K562 (cell line): Measurements from ENCODE around the gene AGRN. TPM values are rescaled to one million over a fixed set of nuclear protein-coding genes. Genes with fewer than 3 reads are reported as not detected.

Source experiments
- ASH1L ChIP-seq: fragments of 450-650 bp; IDR thresholded peaks from 2 replicates; pipeline ENCODE4 v1.6.1; 2018; ENCODE audit warnings: borderline replicate concordance, mild to moderate bottlenecking, low read depth; ENCODE audit not compliant: partially characterized antibody
- ATF4 ChIP-seq: fragments of 450-650 bp; formaldehyde crosslinking; IDR thresholded peaks from 2 replicates; pipeline ENCODE4 v1.4.0; 2022; ENCODE audit warnings: mild to moderate bottlenecking, moderate library complexity
- ATF6 ChIP-seq: sonication (generic); formaldehyde crosslinking; IDR thresholded peaks from 2 replicates; pipeline ENCODE4 v1.4.0; 2020; ENCODE audit warnings: mild to moderate bottlenecking, missing genetic modification reagents
- CTCFL ChIP-seq: IDR thresholded peaks from 2 replicates; pipeline ENCODE4 v1.6.1; 2011; ENCODE audit warnings: borderline replicate concordance, low read depth, mild to moderate bottlenecking, moderate library complexity, low read length; ENCODE audit not compliant: insufficient read depth, poor library complexity, severe bottlenecking
- E2F1 ChIP-seq: sonication (generic); formaldehyde crosslinking; IDR thresholded peaks from 2 replicates; pipeline ENCODE4 v1.8.1; 2023; ENCODE audit warnings: mild to moderate bottlenecking, missing genetic modification reagents, moderate library complexity
- HMG20B ChIP-seq: fragments of 250-450 bp; sonication (Bioruptor Pico); IDR thresholded peaks from 2 replicates; pipeline ENCODE4 v1.5.0; 2021; ENCODE audit warnings: mild to moderate bottlenecking
- KDM5B ChIP-seq: fragments of 200-600 bp; sonication (generic); IDR thresholded peaks from 2 replicates; pipeline ENCODE4 v1.6.1; 2012; ENCODE audit warnings: low read depth, mild to moderate bottlenecking, moderate library complexity, low read length, control low read depth, inconsistent platforms; ENCODE audit not compliant: insufficient replicate concordance
- KLF13 ChIP-seq: fragments of 450-650 bp; IDR thresholded peaks from 2 replicates; pipeline ENCODE4 v1.6.1; 2016; ENCODE audit warnings: missing genetic modification characterization, low read depth, mild to moderate bottlenecking, missing compliant biosample characterization, moderate library complexity, borderline replicate concordance
- MEF2A ChIP-seq: IDR thresholded peaks from 2 replicates; pipeline ENCODE4 v1.6.1; 2011; ENCODE audit warnings: low read depth, mild to moderate bottlenecking, low read length, moderate library complexity; ENCODE audit not compliant: control insufficient read depth
- MTA2 ChIP-seq: fragments of 450-650 bp; IDR thresholded peaks from 2 replicates; pipeline ENCODE4 v1.6.1; 2016; ENCODE audit warnings: low read depth
- POLR2A ChIP-seq: fragments of 450-650 bp; conservative IDR thresholded peaks from 2 replicates; pipeline ENCODE4 v1.6.1; 2016
- RAD51 ChIP-seq: fragments of 450-650 bp; IDR thresholded peaks from 2 replicates; pipeline ENCODE4 v1.7.1; 2016; ENCODE audit warnings: low read depth, mild to moderate bottlenecking, borderline replicate concordance
- RBM34 ChIP-seq: fragments of 200-400 bp; formaldehyde crosslinking; IDR thresholded peaks from 2 replicates; pipeline ENCODE4 v1.6.1; 2018; ENCODE audit warnings: low read length, borderline replicate concordance; ENCODE audit not compliant: insufficient read depth
- RNF2 ChIP-seq: sonication (generic); IDR thresholded peaks from 2 replicates; pipeline ENCODE4 v1.6.1; 2016
- SMAD1 ChIP-seq: fragments of 150-350 bp; IDR thresholded peaks from 2 replicates; pipeline ENCODE4 v1.6.1; 2014; ENCODE audit warnings: low read length, low read depth; ENCODE audit not compliant: partially characterized antibody
- SP1 ChIP-seq: sonication (generic); formaldehyde crosslinking; IDR thresholded peaks from 2 replicates; pipeline ENCODE4 v1.8.1; 2022; ENCODE audit warnings: mild to moderate bottlenecking, missing genetic modification reagents
- USF1 ChIP-seq: sonication (generic); formaldehyde crosslinking; IDR thresholded peaks from 2 replicates; pipeline ENCODE4 v1.9.0; 2022; ENCODE audit warnings: mild to moderate bottlenecking, missing genetic modification reagents
- ZNF512 ChIP-seq: IDR thresholded peaks from 2 replicates; pipeline ENCODE4 v1.6.1; 2016; ENCODE audit warnings: missing genetic modification characterization, missing compliant biosample characterization
- polyA plus RNA-seq, 8 experiments: library from polyadenylated mRNA; depleted of rRNA in 4 of 8; stranded (reverse) in 5 of 8; unstranded in 3 of 8; fragments of >200 nt; fragmentation: Nextera tagmentation in 2 of 8; fragmentation: Illumina TruSeq in 1 of 8; extraction: Ambion mirVana in 2 of 8; extraction: Trizol in 1 of 8; gene quantifications; 2 replicates each; pipeline versions ENCODE4 v1.2.1 to v1.2.3, GENCODE V29; 2011 to 2014; ENCODE audit warnings: inconsistent platforms in 1 of 8, missing spikeins in 1 of 8
- total RNA-seq, 7 experiments: library from RNA; depleted of rRNA in 6 of 7; stranded (reverse); fragments of >200 nt in 6 of 7; fragmentation: Illumina TruSeq in 2 of 7; extraction: Trizol in 2 of 7; gene quantifications; 2 replicates each; pipeline versions ENCODE4 v1.2.1 to v1.2.3, GENCODE V29; 2011 to 2021; ENCODE audit warnings: low replicate concordance in 1 of 7

Gene AGRN
- total and polyA plus RNA-seq, 9 of the 15 experiments (the other 6 are each of a cell fraction or from before 2014, with no cell fraction given): 0.04 to 111 (median 18.1) TPM

GRCh38 chr1:999725-1000356 is 20.1 kb upstream of the AGRN start, which contains the start of gene HES4 (continued):
- no peak for TF ChIP-seq ATF4 (CRISPR knock-in tag)
- no peak for TF ChIP-seq ASH1L
- peak; percentile 63 for TF ChIP-seq KDM5B
- no peak for TF ChIP-seq POLR2A
- no peak for TF ChIP-seq SMAD1
- no peak for TF ChIP-seq RBM34
- no peak for TF ChIP-seq MTA2
- TF ChIP-seq RNF2: no peak
- no peak for TF ChIP-seq RAD51
- TF ChIP-seq MEF2A: no peak
- TF ChIP-seq HMG20B (CRISPR knock-in tag): no peak
- TF ChIP-seq USF1 (CRISPR knock-in tag): no peak
- no peak for TF ChIP-seq ZNF512
- peak; percentile 63; the same call in 1 of the 2 replicates for TF ChIP-seq KLF13 (tag)
- TF ChIP-seq CTCFL: no peak
- no peak; the same call in 1 of the 2 replicates for TF ChIP-seq ATF6 (CRISPR knock-in tag)
- TF ChIP-seq SP1: no peak
- peak; percentile 83; the same call in 1 of the 2 replicates for TF ChIP-seq E2F1 (CRISPR knock-in tag)
